Stimulated activated CD8-positive, alpha-beta memory T cell treated with anti-CD3 and anti-CD28 coated beads, Interleukin-4, amount 100 ng/mL, for 4 hours (primary cell): ENCODE measurements around the gene PARG.
"Not testable (repeated sequence)": the region's sequence is repeated elsewhere in the genome, so short reads cannot be mapped to it uniquely, and the experiment has no call there.

Source experiments
- DNase-seq, 2 donors: peaks; one replicate each; pipeline ENCODE4 v3.0.0-alpha.2; 2020; ENCODE audit warnings: low read depth in 2 of 2, low spot score in 1 of 2

Gene PARG

GRCh38 chr10:49830846-49831245, 111.0 kb downstream of the PARG start:
- DNase-seq, result no peak

- DNase-seq, result no peak
Observed at GRCh38 chr10:49830016-49830415, 111.8 kb downstream of the PARG start.

- DNase-seq, result no peak
Observed at GRCh38 chr10:49827297-49827696, 114.5 kb downstream of the PARG start.

- no peak for DNase-seq
Observed at GRCh38 chr10:49819234-49819958, 122.4 kb downstream of the PARG start.

- no peak for DNase-seq
Observed at GRCh38 chr10:49817845-49818244, 124.0 kb downstream of the PARG start.

- no peak for DNase-seq
Observed at GRCh38 chr10:49803988-49804387, 137.8 kb downstream of the PARG start.

GRCh38 chr10:49798275-49798674, 143.6 kb downstream of the PARG start:
- DNase-seq, result no peak

- DNase-seq, result no peak
Observed at GRCh38 chr10:49791100-49791499, 150.7 kb downstream of the PARG start.

GRCh38 chr10:49784681-49785080, 157.1 kb downstream of the PARG start:
- no peak for DNase-seq

GRCh38 chr10:49783645-49784044, 158.2 kb downstream of the PARG start:
- DNase-seq, result no peak

- no peak for DNase-seq
Observed at GRCh38 chr10:49781247-49781646, 160.6 kb downstream of the PARG start.

GRCh38 chr10:49778197-49778596, 163.6 kb downstream of the PARG start:
- no peak for DNase-seq

GRCh38 chr10:49776851-49777250, 165.0 kb downstream of the PARG start:
- no peak for DNase-seq

- DNase-seq, result no peak
Observed at GRCh38 chr10:49775014-49775413, 166.8 kb downstream of the PARG start.

- DNase-seq, result not testable (repeated sequence)
Observed at GRCh38 chr10:49772944-49773343, 168.9 kb downstream of the PARG start.

- DNase-seq, result not testable (repeated sequence)
Observed at GRCh38 chr10:49771046-49771445, 170.8 kb downstream of the PARG start.

GRCh38 chr10:49769692-49770091, 172.1 kb downstream of the PARG start:
- no peak for DNase-seq

GRCh38 chr10:49768731-49769130, 173.1 kb downstream of the PARG start:
- DNase-seq, result no peak

GRCh38 chr10:49768329-49768728, 173.5 kb downstream of the PARG start:
- no peak for DNase-seq
